ENCODE data around the gene GNB1.
"Not testable (repeated sequence)": the region's sequence is repeated elsewhere in the genome, so short reads cannot be mapped to it uniquely, and the experiment has no call there.

GNB1 gene

GRCh38 chr1:1890506-1891348 lies at the start of gene GNB1:
Gene GNB1, minus strand, starts transcription at chr1:1891087. Its CDS starts 65,634 bp downstream, at chr1:1825453.
- peaks cover 43 to 66% of the 10 kb centered on the region in 2 donors for H3K4me1 Mint-ChIP-seq

GRCh38 chr1:1940123-1940425 lies 49.2 kb upstream of the GNB1 start:
- Mint-ChIP-seq H3K4me1 (peaks cover 5 to 7% of the 10 kb centered on the region in 2 donors), H3K27ac (no peak overlapping the region), H3K36me3 (no peaks in the 10 kb centered on the region), H3K4me3 (no peak overlapping the region), H3K27me3 (peaks cover 4 to 9% of the 10 kb centered on the region in 2 donors), H3K9me3 (no peaks in the 10 kb centered on the region)
- ATAC-seq (replicated peaks) (no peak), DNase-seq (no peak)

More at GRCh38 chr1:1890506-1891348, at the start of gene GNB1:
- Mint-ChIP-seq H3K4me3 (peak within 1 kb of the TSS; percentile 95 to 97), H3K27me3 (no peaks in the 10 kb centered on the region), H3K27ac (peak within 1 kb of the TSS; percentile 95), H3K36me3 (peaks cover 16 to 17% of the 10 kb centered on the region in 2 donors), H3K9me3 (no peaks in the 10 kb centered on the region)
- ATAC-seq (replicated peaks) (peak; percentile 72 to 74), DNase-seq (peak; percentile 85)

DNA sequence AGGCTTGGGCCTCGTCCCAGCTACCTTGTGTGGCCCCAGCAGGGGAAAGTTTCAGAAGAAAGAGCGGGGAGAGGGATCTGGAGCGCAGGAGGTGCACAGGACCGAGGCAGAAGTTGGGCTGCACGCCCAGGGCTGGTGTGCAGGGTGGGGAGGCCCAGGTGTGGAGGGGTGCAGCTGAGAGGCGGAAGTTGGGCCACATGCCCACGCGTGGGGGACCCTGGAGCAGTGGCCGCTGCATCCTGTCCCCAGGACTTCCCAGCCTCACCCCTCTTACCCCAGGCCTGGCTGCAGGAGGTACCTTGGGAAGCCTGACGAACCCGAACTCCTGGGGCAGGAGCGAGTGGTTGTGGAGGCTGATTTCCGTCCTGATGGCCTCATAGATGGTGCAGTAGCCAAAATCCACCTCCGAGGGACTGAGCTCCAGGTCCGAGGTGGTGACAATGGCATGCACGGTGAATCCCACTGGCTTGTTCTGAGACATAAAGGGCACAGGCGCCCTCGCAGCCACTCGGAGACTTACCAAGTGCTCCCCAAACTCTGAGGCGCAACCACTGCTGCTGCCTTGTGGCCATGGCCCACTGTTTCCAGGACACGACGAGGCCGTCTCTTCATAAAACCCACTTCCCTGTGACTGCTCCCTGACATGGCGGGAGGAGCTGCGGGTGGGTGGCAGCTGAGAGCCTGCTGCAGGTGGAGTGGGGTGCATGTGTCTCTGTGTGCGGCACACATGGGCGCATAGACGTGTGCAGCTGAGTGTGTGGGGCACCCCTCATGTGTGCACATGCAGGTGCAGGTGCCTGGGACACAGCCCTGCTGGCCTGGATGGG lies 48.6 kb upstream of the GNB1 start:
- H3K27ac Mint-ChIP-seq: no peak overlapping the region
- peaks cover 5 to 7% of the 10 kb centered on the region in 2 donors for H3K4me1 Mint-ChIP-seq
- no peak overlapping the region for H3K4me3 Mint-ChIP-seq
- ATAC-seq (replicated peaks) (no peak), DNase-seq (no peak)
- H3K36me3 Mint-ChIP-seq: no peaks in the 10 kb centered on the region
- H3K9me3 Mint-ChIP-seq: peaks cover 2 to 5% of the 10 kb centered on the region in 2 donors
- H3K27me3 Mint-ChIP-seq: peaks cover 4 to 9% of the 10 kb centered on the region in 2 donors

- DNase-seq (no peak), ATAC-seq (replicated peaks) (no peak)
- Mint-ChIP-seq H3K4me3 (no peak overlapping the region), H3K9me3 (peaks cover 6 to 11% of the 10 kb centered on the region in 2 donors), H3K4me1 (peaks cover 1% of the 10 kb centered on the region in 2 donors), H3K27ac (no peak overlapping the region), H3K36me3 (no peaks in the 10 kb centered on the region), H3K27me3 (peaks cover 0 to 1% of the 10 kb centered on the region in 2 donors)
Measured at GRCh38 chr1:1938613-1939295, 47.9 kb upstream of the GNB1 start.

- Mint-ChIP-seq H3K27ac (no peak overlapping the region), H3K4me1 (no peaks in the 10 kb centered on the region), H3K9me3 (peaks cover 6 to 11% of the 10 kb centered on the region in 2 donors), H3K27me3 (no peaks in the 10 kb centered on the region), H3K4me3 (no peak overlapping the region), H3K36me3 (no peaks in the 10 kb centered on the region)
- no peak for ATAC-seq (replicated peaks)
- no peak for DNase-seq
Measured at GRCh38 chr1:1938276-1938573, 47.3 kb upstream of the GNB1 start.

- Mint-ChIP-seq H3K4me3 (no peak overlapping the region), H3K9me3 (peaks cover 6 to 11% of the 10 kb centered on the region in 2 donors), H3K4me1 (no peaks in the 10 kb centered on the region), H3K27me3 (no peaks in the 10 kb centered on the region), H3K36me3 (no peaks in the 10 kb centered on the region), H3K27ac (no peak overlapping the region)
- DNase-seq (no peak), ATAC-seq (replicated peaks) (no peak)
Measured at GRCh38 chr1:1937549-1938275, 46.8 kb upstream of the GNB1 start.

- H3K27me3 Mint-ChIP-seq: no peaks in the 10 kb centered on the region
- no peaks in the 10 kb centered on the region for H3K36me3 Mint-ChIP-seq
- ATAC-seq (replicated peaks) (no peak), DNase-seq (no peak)
- H3K4me1 Mint-ChIP-seq: no peaks in the 10 kb centered on the region
- H3K9me3 Mint-ChIP-seq: peaks cover 6 to 11% of the 10 kb centered on the region in 2 donors
- no peak overlapping the region for H3K27ac Mint-ChIP-seq
- H3K4me3 Mint-ChIP-seq: no peak overlapping the region
Measured at GRCh38 chr1:1937061-1937460, 46.2 kb upstream of the GNB1 start.

- H3K27ac Mint-ChIP-seq; H3K36me3 Mint-ChIP-seq; H3K27me3 Mint-ChIP-seq; DNase-seq; H3K4me1 Mint-ChIP-seq; H3K4me3 Mint-ChIP-seq; ATAC-seq (replicated peaks): not testable (repeated sequence)
- H3K9me3 Mint-ChIP-seq: peaks cover 6 to 11% of the 10 kb centered on the region in 2 donors
Measured at GRCh38 chr1:1934848-1935247, 44.0 kb upstream of the GNB1 start.

DNA sequence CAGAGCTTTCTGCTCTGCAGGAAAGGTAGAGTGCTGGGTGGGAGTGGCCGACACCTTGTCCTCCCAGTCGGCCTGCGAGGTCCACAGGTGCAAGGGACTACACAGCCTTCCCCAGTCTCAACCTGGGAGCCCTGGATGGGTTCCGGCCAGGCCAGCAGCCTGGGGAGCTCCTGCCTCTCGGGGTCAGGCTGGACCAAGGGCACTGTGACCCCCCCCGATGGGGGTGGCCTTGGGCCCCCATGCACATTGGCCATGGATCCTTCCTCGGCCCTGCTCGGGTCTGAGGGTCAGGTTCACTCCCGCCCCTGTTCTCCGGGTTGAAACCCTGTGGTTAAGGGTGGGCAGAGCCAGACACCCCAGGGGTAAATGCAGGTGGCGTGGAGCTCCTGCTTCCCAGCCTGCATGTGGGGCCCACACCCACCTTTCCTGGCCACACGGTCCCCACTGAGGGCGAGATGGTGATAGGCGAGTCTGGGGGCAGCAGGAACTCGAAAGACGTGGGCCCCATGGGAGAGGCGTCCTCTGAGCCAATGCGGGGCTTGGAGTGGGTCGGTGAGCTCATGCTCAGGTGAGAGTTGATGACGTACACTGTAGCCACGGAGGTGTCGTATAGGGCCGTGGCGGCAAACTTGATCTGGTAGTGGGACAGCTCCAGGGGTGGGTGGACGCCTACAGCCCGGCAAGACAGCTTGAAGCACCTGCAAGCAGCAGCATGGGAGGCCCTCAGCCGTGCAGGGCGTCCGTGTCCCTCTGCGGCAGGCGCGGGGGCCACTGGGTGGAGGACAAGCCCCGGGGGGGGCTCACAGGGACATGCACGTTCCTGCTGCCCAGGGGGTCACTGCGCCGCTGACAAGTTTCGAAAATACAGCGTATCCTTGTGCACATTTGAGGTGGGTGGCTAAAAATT lies 39.0 kb upstream of the GNB1 start:
- peaks cover 5 to 9% of the 10 kb centered on the region in 2 donors for H3K9me3 Mint-ChIP-seq
- no peak overlapping the region for H3K27ac Mint-ChIP-seq
- H3K4me3 Mint-ChIP-seq: no peak overlapping the region
- H3K4me1 Mint-ChIP-seq: peaks cover 0 to under 1% of the 10 kb centered on the region in 2 donors
- H3K27me3 Mint-ChIP-seq: peaks cover 11 to 31% of the 10 kb centered on the region in 2 donors
- ATAC-seq (replicated peaks) (no peak), DNase-seq (no peak)
- no peaks in the 10 kb centered on the region for H3K36me3 Mint-ChIP-seq

DNA sequence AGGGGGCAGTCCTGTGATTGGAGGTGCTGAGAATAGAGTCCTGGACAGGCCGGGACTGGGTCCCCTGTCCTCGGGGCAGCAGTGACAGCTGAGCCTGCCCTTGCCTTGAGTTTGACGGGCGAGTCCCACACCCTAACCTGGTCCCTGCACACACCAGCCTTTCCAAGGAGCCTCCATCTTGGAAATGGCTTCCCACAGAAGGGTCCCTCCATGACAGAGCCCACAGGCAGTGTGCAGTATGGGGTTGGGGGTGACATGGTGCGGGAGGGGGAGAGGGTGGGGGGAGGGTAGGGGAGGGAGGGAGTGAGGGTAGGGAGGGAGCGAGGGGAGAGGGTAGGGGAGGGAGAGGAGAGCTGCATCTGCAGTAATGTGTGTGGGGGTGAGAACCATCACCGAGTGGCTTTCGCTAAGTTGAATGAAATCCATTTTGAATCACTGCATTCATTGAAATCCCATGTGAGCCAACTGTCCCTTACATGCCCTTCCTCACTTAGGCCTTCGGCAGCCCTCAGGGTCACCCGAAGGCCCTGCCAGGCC lies 38.3 kb upstream of the GNB1 start:
- DNase-seq (no peak), ATAC-seq (replicated peaks) (no peak)
- Mint-ChIP-seq H3K27ac (no peak overlapping the region), H3K4me3 (no peak overlapping the region), H3K9me3 (peaks cover 2 to 3% of the 10 kb centered on the region in 2 donors), H3K4me1 (peaks cover 0 to 4% of the 10 kb centered on the region in 2 donors), H3K27me3 (peaks cover 15 to 37% of the 10 kb centered on the region in 2 donors), H3K36me3 (no peaks in the 10 kb centered on the region)

DNA sequence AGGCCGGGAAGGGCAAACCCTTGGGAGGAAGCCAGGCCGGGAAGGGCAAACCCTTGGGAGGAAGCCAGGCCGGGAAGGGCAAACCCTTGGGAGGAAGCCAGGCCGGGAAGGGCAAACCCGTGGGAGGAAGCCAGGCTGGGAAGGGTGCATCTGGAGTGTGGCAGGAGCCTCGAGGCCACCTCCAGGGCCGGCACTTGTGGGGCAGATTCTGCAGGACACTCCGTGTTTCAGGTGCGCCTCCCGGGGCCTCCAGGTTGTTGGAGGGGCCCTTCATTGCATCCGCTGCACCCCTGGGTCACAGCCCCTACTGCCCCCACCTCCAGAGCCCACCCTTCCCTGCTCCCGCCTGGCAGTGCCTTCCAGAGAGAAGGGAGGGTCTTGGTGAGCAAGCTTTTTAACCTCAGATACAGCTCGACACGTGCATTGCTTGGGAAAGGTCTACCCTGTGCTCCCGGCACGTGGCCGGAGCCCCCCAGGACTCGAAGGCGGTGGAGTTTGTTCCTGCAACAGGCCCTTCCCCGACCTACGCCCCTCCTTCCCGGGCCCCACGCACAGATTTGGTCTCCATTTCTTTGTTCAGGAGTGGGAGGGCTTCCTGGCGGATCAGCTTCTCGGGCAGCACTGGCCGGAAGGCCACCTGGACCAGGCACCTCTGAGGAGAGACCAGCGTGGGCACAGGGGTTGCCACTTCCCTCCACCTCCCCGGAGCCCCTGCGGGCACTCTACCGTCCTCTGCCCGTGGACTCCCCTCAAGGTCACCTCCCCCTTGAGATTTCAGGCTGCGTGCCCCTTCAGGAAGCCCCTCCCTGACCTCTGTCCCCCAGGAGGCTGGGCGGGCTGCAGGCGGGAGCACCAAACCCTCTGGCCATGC lies 37.6 kb upstream of the GNB1 start:
- Mint-ChIP-seq H3K4me3 (no peak overlapping the region), H3K36me3 (no peaks in the 10 kb centered on the region), H3K4me1 (peaks cover 0 to 4% of the 10 kb centered on the region in 2 donors), H3K27ac (no peak overlapping the region), H3K9me3 (no peaks in the 10 kb centered on the region), H3K27me3 (peaks cover 15 to 37% of the 10 kb centered on the region in 2 donors)
- no peak for DNase-seq
- ATAC-seq (replicated peaks): no peak

GRCh38 chr1:1927751-1928150 lies 36.9 kb upstream of the GNB1 start:
- H3K36me3 Mint-ChIP-seq: no peaks in the 10 kb centered on the region
- peaks cover 15 to 41% of the 10 kb centered on the region in 2 donors for H3K27me3 Mint-ChIP-seq
- H3K4me1 Mint-ChIP-seq: peaks cover 4 to 5% of the 10 kb centered on the region in 2 donors
- DNase-seq: no peak
- H3K4me3 Mint-ChIP-seq: no peak overlapping the region
- H3K27ac Mint-ChIP-seq: no peak overlapping the region
- H3K9me3 Mint-ChIP-seq: no peaks in the 10 kb centered on the region
- no peak for ATAC-seq (replicated peaks)
